IPS-NIHi11 (cell line): Measurements from ENCODE around the gene LIG1.
"Not testable (repeated sequence)": the region's sequence is repeated elsewhere in the genome, so short reads cannot be mapped to it uniquely, and the experiment has no call there.

Experiments used
- DNase-seq: peaks from one replicate; pipeline ENCODE4 v3.0.0; 2012; ENCODE audit warnings: mixed read lengths, low spot score

Gene LIG1

DNA sequence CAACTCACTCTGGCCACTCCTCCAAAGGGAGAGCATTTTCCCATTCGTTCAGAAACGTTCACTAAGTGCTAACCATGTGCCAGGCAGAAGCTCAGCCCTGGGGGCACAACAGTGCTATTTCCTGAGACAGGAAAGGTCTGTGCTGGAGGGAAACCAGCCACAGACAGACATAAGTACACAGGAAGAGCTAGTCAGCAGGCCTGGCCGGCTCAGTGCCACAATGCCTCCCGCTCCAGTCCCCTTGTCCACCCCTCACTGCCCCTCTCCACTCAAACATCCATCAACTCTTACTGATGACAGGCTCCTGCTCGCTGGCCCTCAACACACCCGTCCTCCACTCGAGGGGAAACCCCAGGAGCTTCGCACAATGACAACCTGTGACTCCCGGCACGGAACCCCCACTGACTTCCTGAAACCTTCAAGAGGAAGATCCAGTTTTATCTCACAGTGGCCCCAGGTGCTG, 48.2 kb downstream of the LIG1 start:
- DNase-seq = no peak

DNA sequence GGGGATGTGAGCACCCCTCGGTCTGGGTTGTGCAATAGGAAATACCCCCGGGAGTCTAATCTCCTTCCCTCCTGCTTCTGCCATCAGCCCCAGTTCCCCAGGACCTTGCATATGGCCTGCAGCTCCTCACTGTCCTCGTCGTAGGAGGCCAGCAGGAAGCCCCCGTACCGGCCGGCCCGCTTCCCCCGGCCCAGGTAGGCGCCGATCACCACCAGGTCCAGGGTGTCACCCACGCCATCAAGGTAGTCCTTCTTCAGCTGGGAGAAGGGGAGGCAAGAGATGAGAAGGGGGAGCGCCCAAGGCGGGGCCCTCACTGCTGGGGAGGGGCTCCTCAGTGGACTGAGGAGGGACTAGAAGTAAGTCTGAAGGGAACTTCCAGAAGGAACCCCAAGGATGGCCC, 49.1 kb downstream of the LIG1 start:
- DNase-seq = no peak

DNA sequence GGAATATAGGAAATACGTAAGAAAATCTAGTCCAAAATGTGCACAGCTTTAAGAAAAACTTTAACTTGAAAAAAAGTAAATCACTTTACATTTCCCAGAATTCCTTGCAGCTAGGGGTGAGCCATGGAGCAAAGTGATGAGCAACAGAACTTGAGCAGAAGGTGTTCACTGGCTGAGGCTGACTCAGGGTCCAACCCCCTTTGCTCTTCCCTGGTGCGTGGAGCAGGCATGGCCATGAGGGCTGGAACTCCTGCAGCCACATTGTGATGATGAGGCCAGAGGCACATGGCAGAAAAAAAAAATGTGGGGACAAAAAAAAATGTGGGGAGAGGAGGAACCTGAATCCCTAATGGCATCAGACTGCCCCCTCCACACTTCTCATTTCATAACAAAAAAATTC, 49.6 kb downstream of the LIG1 start:
- DNase-seq = no peak

DNA sequence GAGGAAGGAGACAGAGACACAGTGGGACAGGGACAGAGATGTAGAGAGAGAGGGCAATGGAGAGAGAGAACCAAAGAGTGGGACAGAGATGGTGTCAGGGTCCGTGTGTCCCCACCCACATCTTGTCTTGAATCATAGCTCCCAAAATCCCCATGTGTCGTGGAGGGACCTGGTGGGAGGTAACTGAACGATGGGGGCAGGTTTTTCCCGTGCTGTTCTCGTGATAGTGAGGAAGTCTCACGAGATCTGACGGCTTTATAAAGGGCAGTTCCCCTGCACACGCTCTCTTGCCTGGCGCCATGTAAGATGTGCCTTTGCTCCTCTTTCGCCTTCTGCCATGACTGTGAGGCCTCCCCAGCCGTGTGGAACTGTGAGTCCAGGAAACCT, 52.0 kb downstream of the LIG1 start:
- DNase-seq = no peak

DNA sequence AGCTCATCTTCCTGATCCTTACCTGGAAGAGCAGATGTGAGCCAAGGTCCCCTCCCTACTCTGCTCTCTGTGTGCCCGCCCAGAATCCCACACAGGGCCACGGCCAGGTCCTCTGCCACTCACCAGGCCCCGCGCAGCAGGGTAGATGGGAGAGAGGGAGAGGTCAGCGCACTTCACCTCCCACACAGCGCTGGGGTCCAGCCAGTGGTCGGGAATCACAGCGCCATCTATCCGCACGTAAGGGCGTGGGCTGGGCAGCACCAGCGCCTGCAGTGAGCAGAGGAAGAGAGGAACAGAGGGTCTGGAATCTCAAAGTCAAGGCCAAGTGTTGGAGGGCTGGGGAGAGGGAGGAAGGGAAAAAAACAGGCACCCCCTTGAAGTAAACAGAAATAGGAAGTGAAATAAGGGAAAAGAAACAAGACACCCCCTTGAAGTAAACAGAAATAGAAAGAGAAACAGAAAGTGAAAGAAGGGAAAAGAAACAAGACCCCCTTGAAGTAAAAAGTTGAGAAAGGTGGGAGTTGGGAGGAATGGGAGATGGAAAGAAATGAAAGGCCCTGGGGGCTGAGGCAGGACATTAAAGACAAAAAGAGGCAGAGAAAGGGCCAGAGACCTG, 52.5 kb downstream of the LIG1 start:
- DNase-seq = peak; percentile 44

DNA sequence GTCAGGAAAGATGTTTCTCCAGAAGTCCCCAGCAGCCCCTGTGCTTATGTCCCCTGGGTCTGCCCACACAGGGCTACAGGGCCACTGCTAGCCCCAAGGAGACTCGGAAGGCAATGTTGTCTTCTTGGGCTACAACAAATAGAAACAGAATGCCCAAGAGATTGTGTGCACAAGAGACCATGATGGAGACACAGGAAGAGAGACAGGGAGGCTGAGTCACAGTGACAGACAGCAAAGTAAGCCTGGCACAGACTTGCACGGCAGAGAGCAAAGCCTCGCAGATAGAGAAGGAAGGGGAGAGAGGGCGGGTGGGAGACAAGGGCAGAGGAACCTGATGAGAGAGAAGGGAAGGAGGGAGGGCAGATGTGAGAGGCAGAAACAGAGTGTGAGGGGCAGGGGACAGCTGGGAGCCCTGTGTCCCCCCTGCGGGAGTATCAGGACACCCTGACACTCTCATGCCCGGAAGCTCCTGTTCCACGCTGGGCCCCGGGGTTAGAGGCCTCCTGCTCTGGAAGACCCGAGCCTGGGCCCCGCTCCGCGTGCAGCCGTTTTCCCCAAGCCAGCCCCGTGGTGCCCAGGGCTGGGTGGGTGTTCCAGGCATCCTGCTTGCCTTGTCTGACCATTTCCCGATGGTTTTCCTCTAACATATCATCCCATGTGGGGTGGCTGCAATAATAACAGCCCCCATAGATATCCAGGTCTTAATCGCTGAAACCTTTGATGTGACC, 56.8 kb downstream of the LIG1 start:
- no peak for DNase-seq

DNA sequence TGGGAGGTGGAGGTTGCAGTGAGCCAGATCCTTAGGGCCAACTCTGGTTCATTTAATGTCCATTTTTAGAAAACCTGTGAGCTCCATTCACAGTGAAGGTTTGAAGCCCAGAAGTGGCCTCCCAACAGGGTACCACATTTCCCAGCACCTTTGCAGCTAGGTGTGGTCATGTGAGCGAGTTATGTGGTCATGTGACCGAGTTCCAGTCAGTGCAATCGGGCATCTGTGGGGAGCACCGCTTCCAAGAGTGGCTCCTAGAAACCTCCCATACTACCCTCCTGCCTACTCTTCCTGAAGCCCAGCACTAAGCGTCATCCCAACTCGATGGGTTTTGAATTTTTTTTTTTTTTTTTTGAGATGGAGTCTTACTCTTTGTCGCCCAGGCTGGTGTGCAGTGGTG, 58.9 kb downstream of the LIG1 start:
- peak; percentile 52 for DNase-seq

DNA sequence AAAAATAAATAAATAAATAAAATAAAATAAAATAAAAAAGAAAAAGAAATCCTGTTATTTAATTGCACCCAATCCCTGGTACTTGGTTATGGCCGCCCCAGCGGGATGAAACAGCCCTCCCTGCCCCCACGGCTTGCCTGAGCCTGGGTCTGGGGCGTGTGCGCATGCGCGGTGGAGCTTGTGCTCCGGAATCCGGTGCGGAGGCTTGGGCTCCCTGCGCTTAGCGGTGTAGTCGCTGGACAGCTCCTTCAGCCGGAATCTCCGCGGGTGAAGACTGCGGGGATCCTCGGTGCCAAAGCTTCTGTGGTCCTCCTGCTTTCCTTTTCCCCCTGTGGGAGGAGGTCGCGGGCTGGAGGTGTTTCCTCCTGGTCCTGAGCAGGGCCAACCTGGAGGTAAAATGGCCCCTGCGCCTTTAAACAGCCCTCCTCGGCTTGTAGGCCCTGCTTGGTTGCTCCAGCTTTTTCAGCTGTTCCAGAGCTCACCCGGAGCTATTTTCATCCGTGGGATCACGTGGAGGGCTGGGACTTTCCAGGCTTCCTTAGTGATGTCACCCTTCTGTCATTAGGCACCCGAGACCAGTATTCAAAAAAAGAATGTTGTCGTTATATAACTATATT, 59.7 kb downstream of the LIG1 start, which contains the start of gene PLA2G4C:
Gene PLA2G4C (minus strand): TSS at position 468 of the 617 bp plus-strand sequence. CDS start 4,288 bp downstream, outside the sequence.
- DNase-seq = peak; percentile 98

DNA sequence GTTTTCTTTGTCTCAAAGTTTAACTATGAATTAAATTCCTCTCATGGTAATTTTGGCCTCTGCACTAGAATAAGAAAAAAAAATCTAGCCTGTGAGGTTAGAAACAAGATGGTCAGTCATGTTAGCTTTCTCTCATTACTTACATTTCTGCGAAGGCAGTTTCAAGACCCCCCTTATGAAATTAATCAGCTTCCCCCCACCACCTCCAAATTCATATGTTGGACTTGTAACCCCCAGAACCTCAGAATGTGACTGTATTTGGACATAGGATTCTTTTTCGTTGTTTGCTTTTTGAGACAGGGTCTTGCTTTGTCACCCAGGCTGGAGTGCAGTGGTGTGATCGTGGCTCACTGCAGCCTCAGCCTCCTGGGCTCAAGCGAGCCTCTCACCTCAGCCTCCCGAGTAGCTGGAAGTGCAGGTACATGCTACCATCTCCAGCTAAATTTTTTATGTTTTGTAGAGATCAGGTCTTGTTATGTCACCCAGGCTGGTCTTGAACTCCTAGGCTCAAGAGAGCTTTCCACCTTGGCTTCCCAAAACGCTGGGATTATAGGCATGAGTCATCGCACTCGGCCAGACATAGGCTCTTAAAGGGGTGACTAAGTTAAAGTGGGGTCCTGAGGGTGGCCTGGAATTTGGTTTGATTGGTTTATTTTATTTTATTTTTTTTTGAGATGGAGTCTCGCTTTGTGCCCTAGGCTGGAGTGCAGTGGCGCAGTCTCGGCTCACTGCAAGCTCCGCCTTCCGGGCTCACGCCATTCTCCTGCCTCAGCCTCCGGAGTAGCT, 61.0 kb downstream of the LIG1 start:
- DNase-seq = no peak

DNA sequence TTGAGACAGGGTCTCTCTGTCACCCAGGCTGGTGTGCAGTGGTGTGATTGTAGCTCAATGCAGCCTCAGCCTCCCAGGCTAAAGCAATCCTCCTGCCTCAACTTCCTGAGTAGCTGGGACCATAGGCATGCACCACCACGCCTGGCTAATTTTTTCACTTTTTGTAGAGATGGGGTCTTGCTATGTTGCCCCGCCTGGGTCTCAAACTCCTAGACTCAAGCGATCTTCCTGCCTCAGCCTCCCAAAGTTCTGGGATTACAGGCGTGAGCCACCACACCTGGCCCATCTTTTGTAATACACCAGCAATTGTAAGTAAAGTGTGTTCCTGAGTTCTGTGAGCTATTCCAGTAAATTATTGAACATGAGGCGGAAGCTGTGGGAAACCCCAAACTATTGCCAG, 66.2 kb downstream of the LIG1 start:
- no peak for DNase-seq

DNA sequence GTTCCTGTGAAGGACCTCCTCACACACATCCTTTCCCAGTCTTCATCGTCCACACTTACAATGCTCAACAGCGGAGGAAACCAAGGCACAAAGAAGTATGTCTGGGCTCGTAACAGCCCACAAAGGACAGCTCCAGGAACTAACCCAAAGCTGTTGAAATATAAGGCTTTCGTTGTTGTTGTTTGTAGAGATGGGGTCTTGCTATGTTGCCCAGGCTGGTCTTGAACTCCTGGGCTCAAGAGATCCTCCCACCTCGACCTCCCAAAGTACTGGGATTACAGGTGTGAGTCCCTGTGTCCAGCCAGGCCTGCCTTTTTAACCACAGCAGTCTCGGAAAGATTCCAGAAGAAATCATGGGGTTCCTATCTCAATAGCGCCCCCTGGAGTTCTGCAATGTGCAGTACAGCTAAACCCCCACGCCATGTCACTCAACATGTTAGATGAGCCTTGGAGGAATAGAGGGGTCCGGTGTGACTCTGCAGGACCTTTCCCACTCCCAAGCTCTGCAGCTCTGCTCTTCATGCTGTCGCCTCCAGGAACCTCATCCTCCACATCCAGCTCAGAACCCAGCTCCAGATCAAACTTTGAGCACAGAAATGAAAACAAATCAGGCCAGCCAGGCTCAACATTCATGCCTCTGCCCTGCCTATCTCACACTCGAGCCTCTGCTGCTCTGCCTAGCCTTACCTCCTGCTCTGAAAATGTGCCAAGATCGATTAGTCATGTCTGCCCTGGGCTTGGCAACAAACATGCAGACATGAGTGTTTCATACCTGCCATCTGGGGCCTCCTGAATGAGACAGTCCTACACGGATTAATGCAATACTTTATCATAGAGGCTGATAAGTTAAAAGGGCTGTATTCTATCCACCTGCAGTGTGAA, 67.0 kb downstream of the LIG1 start:
- DNase-seq = peak; percentile 76

DNA sequence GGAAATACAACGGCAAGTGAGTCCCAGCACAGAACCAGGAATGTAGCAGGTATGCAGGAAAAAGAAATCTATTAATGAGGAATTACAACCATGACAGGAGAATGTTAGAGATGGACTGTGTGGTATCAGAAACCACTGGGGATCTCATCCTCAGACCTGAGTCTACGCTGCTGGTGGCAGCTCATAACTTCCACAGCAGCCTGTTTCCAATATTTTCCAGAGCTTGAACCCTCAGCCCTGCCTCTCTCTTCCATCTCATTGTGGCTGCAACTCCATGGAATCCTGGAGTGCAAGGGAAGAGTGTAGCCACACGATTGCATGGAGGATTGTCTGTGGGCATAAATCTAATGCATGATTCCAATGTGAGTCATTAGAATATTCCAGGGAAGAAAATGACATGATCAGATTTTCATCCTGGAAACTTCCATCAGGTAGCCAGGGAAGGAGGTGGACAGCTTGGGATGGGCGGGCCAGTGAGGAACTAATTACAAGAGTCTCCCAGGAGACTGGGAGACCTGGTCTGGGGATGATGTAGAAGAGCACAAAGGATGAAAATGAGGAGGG, 74.5 kb downstream of the LIG1 start:
- DNase-seq = no peak

DNA sequence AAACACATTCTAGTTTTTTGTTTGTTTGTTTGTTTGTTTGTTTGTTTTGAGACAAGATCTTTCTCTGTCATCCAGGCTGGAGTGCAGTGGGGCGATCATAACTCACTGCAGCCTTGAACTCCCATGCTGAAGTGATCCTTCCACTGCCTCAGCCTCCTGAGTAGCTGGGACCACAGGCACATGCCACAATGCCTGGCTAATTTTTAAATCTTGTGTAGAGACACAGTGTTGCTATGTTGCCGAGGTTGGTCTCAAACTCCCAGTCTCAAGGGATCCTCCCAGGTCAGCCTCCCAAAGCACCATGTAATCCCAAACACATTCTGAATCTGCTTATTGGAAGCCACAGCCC, 75.3 kb downstream of the LIG1 start:
- no peak for DNase-seq

DNA sequence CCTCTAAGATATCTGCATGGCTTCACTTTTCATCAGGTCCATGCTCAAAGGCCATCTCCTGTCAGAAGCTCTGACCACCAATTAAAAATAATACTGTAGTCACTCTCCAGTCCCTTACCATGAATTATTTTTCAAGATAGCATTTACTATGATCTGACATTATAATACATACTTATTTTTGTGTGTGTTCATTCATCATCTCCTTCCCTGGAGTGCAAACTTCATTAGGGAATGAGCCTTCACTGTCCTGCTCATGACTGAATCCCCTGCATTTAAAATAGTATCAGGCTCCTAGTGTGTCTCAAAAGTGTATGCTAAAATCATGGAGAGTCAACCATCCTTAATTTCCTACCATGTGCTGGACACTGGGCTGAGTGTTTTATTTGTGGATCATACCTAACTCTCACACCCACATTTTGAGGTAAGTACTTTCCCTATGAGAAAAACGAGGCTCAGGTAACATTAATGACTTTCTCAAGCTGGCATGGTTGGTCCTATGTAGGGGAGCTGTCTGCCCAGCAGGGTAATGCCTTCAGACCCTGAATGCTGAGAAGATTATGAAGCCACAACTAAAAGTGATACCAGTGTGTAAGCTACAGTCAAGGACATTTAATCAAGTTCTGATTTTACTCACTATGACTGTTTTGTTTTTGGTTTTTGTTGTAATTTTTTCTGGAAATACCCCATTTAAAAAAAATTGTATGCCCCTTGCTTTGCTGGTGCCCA, 75.9 kb downstream of the LIG1 start:
- DNase-seq = no peak

DNA sequence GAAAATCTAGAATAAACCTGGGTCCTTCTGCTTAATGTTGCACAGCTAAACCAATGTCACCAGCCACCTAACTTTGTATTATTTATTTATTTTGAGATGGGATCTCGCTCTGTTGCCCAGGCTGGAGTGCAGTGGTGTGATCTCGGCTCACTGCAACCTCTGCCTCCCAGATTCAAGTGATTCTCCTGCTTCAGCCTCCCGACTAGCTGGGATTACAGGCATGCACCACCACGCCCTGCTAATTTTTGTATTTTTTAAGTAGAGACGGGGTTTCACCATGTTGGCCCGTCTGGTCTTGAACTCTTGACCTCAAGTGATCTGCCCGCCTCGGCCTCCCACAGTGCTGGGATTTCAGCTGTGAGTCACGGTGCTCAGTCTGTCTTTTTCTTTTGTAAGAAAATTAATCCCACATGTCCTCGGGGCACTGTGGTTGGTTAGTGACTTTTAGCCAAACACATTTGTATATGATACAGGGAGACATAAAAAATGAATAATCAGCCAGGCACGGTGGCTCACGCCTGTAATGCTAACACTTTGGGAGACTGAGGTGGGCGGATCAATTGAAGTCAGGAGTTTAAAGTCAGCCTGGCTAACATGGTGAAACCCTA, 78.9 kb downstream of the LIG1 start:
- not testable (repeated sequence) for DNase-seq

DNA sequence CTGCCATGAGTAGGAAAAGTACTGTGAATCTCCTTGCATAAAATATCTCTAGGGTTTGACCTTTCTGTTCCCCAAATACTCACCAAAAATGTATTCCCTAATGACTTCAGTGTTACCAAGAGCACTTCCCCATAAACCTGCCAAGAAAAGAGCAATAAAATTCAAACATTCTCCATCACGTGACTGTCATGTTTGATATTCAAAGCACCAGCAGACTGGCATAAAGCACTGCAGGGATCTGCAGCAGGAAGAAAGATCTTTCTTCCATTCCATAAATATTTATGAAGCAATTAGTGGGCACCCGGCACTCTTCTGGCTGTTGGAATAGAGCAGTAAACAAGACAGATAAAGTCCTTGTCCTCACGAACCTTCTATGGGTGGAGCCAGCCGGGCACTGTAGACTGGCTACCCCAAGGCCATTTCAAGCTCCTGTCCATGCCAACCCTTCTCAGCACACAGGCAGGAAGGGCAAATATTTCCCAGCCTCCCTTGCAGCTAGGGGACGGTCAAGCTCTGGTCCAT, 79.8 kb downstream of the LIG1 start:
- no peak for DNase-seq

DNA sequence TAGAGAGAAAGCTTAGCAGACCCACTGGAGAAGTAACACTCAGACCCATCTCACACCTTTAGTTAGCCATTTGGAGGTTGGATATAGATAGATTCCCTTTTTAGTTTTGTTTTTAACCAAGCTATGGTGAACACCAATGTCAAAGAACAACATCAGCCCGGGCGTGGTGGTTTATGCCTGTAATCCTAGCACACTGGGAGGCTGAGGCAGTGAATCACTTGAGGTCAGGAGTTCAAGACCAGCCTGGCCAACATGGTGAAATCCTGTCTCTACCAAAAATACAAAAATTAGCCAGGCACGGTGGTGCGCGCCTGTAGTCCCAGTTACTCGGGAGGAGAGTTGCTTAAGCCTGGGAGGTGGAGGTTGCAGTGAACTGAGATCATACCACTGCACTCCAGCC, 81.2 kb downstream of the LIG1 start:
- not testable (repeated sequence) for DNase-seq

DNA sequence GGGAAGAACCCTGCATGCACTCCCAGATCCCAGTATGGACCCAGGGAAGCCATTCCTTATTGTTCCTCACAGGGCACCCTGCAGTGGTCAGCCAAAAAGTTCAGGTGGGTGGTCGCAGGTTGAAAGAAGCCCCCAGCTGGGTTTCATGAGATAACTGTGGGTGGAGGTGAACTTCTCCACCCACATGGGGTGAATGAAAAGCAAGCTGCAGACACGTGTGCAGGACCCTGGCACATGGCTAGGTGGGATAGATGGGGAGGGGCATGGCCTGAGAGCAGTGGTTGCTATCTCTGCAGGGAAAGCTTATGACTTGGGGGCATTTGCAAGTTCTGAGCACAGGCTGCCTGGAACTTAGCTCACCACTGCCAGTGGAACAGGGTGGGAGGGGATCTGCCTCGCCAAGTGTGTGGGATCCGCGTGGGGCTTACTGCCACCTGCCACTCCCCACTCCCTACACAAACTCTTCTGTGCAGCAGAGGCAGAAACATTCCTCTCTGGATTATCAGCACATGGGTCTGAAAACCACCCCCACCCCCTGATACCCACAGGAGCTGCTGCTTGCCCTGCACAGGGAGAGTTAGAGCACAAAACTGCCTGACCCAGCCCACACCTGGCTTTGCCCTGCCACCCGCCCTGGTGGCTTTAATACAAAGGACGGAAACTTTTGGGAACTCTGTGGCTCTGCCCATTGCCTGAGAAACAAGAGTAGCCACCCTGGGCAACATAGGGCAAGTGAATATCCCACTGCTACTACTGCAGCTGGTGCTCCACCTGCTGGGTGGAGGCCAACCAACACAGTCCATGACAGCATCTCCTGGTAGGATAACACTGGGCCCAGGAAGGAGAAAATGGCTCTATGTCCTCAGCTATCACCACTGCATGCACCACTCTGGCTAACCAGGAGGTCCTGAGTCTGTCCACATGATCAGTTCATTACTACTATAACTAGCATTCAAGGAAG, 84.0 kb downstream of the LIG1 start:
- peak; percentile 29 for DNase-seq

DNA sequence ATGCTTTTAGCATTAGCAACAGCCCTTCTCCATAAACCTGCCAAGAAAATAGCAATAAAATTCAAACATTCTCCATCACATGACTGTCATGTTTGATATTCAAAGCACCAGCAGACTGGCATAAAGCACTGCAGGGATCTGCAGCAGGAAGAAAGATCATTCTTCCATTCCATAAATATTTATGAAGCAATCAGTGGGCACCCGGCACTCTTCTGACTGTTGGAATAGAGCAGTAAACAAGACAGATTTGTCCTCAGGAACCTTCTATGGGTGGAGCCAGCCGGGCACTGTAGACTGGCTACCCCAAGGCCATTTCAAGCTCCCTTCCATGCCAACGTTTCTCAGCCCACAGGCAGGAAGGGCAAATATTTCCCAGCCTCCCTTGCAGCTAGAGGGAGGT, 85.1 kb downstream of the LIG1 start:
- DNase-seq = no peak
